Measurements from ENCODE around the gene PRRT1B.

GRCh38 chr9:131590907-131591844 lies 45.9 kb downstream of the PRRT1B start:
- TF ChIP-seq SUZ12 (IDR thresholded peaks at IDR 0.05; ENCODE audit: extremely low read depth, insufficient read depth, insufficient read length) (no peak), YY1 (IDR thresholded peaks at IDR 0.05; ENCODE audit: insufficient read depth, insufficient read length) (no peak), ZNF274 (IDR thresholded peaks at IDR 0.05; ENCODE audit: low read depth, low read length) (no peak)
